ENCODE results near the gene SUSD6. TPM values are rescaled to one million over a fixed set of nuclear protein-coding genes. Genes with fewer than 3 reads are reported as not detected.

SUSD6 gene
- polyA plus RNA-seq, 1 of the 3 experiments (the other 2 are of a cell fraction), result 8.5 TPM

GRCh38 chr14:69660344-69661193 is 49.2 kb downstream of the SUSD6 start:
- Histone ChIP-seq H3K79me2 (ENCODE audit: insufficient read depth) (no peaks in the 10 kb centered on the region), H3K27me3 (ENCODE audit: insufficient read depth) (no peaks in the 10 kb centered on the region), H3K4me1 (ENCODE audit: control insufficient read depth in 1 of 2, insufficient read depth in 2 of 2, low read depth in 1 of 2, low read length in 1 of 2) (peaks cover 10% of the 10 kb centered on the region in 2 experiments; a peak in 2 of 4 replicates), H4K20me1 (ENCODE audit: insufficient read depth) (no peaks in the 10 kb centered on the region), H3K27ac (ENCODE audit: low read depth in 2 of 2, low read length in 1 of 2) (no peak overlapping the region), H3K4me2 (no peak overlapping the region), H3K9me2 (no peaks in the 10 kb centered on the region), H3F3A (replicated peaks; ENCODE audit: insufficient read depth) (peaks cover 8% of the 10 kb centered on the region), H3K9me3 (no peaks in the 10 kb centered on the region), H3K4me3 (ENCODE audit: low read depth in 2 of 2, low read length in 1 of 2) (no peak overlapping the region), H2AFZ (ENCODE audit: low read depth) (no peak overlapping the region), H3K36me3 (replicated peaks in 1 of 2; ENCODE audit: control insufficient read depth in 1 of 2, insufficient read depth in 2 of 2, low read length in 1 of 2) (peaks cover 0 to 5% of the 10 kb centered on the region in 2 experiments), H3K9ac (no peak overlapping the region)
- TF ChIP-seq FOXM1 (IDR thresholded peaks at IDR 0.05; ENCODE audit: low read depth) (no peak), EZH2phosphoT487 (IDR thresholded peaks at IDR 0.05; ENCODE audit: borderline replicate concordance, low read depth) (no peak), TAF1 (IDR thresholded peaks at IDR 0.05; ENCODE audit: borderline replicate concordance, low read depth, low read length) (no peak), USF2 (IDR thresholded peaks at IDR 0.05; ENCODE audit: borderline replicate concordance, low read depth, low read length) (no peak), PBX3 (IDR thresholded peaks at IDR 0.05) (no peak), CTCF (IDR thresholded peaks at IDR 0.05) (no peak), RCOR1 (IDR thresholded peaks at IDR 0.05; ENCODE audit: low read length) (no peak), CHD2 (IDR thresholded peaks at IDR 0.05; ENCODE audit: low read length, partially characterized antibody) (no peak), MXI1 (IDR thresholded peaks at IDR 0.05; ENCODE audit: low read depth, low read length) (no peak), JUND (IDR thresholded peaks at IDR 0.05) (no peak), GABPA (IDR thresholded peaks at IDR 0.05; ENCODE audit: low read depth) (no peak), FOXJ3 (CRISPR knock-in tag; IDR thresholded peaks at IDR 0.05) (no peak), TEAD4 (IDR thresholded peaks at IDR 0.05; ENCODE audit: borderline replicate concordance, insufficient read depth) (no peak)
- ChIA-PET CTCF (interaction anchor here (1.0 to 1.3 kb wide), 3 partner anchors 33 to 76 kb away, joined by 4 to 5 read pairs (median 5); no protein-coding TSS in a partner anchor), POLR2A (no interaction called here)
- 81% methylated on average over 2 of the region's 2 CpGs for WGBS (ENCODE audit: low lambda C conversion rate)
- no peak for DNase-seq
